ENCODE results near the gene ZDHHC13.

- no peak for TF ChIP-seq CTCF (IDR thresholded peaks at IDR 0.05)
- no peak for TF ChIP-seq POLR2A (IDR thresholded peaks at IDR 0.05)
Measured at GRCh38 chr11:19176629-19177186, 59.7 kb downstream of the ZDHHC13 start.
